HG03457 (cell line): ENCODE results near the gene LINC01488.

Experiments used
- ATAC-seq: cut with Tn5 transposase; IDR thresholded peaks from one replicate; pipeline ENCODE4 v1.9.1; 2021; ENCODE audit warnings: moderate number of reproducible peaks; ENCODE audit not compliant: unreplicated experiment

The LINC01488 gene

GRCh38 chr11:69542314-69543168 lies 61.1 kb downstream of the LINC01488 start:
- no peak for ATAC-seq
